H54 (cell line): ENCODE data around the gene ADAMTS13.

ENCODE experiments used
- DNase-seq: peaks from one replicate; pipeline ENCODE4 v3.0.0; 2011; ENCODE audit warnings: low spot score, mixed read lengths; ENCODE audit not compliant: insufficient read length
- FAIRE-seq: peaks from 3 replicates; lab custom pipeline; 2011; peaks lifted over from hg19 to GRCh38; lab: Jason Lieb, UNC
- POLR2A ChIP-seq: IDR thresholded peaks from 2 replicates; pipeline ENCODE4 v1.6.1; 2011; ENCODE audit warnings: low read depth, mild to moderate bottlenecking, low read length

Gene ADAMTS13

DNA sequence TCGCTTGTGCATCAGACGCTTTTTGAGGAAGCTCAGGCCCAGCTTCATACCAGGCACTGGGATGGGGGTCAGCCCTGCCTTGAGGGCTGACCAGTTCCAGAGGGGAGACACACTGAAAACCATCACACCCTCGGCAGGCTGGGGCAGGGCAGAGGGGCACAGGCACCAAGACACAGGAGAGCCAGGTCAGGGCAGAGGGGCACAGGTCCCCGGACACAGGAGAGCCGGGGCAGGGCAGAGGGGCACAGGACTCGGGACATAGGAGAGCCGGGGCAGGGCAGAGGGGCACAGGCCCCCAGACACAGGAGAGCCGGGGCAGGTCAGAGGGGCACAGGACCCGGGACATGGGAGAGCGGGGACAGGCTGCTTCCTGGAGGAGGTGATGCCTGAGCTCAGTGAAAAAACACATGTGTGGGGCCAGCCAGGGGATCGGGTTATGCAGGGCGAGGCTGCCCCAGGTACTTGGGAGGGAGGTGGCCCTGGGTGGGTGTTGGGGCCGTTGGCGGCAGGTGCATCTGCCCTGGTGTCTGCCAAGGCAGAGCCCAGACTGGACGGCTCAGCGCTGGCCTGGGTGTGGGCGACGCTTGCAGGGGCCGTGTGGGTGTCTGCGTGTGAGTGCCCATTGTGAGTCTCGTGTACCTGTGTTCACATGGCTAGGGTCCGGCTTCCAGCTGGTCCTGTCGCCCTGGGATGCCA is 71.8 kb downstream of the ADAMTS13 start:
- FAIRE-seq: no peak
- TF ChIP-seq POLR2A: no peak

DNA sequence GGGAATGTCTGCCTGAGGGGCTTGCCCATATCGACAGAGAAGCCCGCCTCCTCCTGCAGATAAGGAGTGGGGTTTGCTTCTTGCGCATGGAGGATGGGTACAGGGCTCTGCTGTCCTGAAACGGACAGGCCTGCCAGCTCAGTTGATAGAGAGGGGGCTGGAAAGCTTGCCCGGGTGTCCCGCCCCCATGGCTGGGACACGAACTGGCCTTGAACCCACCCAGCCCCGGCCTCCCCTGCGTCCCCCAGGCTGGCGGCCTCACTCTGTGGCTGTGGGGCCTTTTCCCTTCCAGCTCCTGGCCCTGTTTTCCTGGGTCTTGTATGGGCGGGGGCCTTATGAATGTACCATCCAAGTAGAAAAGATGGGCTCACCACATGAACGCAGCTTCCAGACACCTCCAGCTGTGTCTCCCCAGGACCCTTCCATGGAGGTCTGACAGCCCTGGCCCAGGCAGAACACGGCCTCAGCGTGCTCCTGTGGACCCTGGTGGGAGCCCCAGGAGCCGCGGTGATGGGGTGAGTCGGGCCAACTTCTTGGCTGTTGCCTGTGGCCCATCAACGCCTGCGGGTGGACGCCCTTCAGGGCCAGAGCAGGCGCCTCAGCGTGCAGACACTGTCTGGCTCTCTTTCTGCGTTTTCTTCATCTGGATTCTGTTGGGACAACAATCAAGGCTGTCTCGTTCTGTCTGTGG is 72.6 kb downstream of the ADAMTS13 start:
- FAIRE-seq (no peak), DNase-seq (no peak)
- no peak for TF ChIP-seq POLR2A

More for the DNA sequence above, 71.8 kb downstream of the ADAMTS13 start:
- DNase-seq: no peak

DNA sequence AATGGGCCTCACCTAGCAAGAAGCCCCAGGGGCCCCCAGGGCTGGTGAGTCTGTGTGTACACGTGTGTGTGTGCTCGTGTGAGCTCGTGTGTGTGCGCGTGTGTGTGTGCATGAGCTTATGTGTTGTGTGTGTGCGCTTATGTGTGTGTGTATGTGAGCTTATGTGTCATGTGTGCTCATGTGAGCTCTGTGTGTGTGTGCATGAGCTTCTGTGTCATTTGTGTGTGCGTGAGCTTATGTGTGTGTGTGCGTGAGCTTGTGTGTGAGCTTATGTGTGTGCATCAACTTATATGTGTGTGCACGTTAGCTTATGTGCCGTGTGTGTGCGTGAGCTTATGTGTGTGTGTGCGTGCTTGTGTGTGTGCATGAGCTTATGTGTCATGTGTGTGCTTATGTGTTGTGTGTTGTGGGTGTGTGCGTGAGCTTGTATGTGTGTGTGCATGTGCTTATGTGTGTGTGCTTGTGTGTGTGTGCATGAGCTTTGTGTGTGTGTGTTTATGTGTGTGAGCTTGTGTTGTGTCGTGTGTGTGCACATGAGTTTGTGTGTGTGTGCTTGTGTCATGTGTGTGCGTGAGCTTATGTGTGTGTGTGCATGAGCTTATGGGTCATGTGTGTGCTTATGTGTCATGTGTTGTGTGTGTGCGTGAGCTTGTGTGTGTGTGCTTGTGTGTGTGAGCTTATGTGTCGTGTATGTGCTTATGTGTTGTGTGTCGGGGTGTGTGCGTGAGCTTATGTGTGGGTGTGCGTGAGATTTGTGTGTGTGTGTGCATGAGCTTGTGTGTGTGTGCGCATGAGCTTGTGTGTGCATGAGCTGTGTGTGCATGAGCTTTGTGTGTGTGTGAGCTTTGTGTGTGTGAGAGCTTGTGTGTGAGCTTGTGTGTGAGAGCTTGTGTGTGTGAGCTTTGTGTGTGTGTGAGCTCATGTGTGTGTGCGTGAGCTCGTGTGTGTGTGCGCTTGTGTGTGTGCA is 73.4 kb downstream of the ADAMTS13 start:
- no peak for DNase-seq
- no peak for TF ChIP-seq POLR2A
- no peak for FAIRE-seq

DNA sequence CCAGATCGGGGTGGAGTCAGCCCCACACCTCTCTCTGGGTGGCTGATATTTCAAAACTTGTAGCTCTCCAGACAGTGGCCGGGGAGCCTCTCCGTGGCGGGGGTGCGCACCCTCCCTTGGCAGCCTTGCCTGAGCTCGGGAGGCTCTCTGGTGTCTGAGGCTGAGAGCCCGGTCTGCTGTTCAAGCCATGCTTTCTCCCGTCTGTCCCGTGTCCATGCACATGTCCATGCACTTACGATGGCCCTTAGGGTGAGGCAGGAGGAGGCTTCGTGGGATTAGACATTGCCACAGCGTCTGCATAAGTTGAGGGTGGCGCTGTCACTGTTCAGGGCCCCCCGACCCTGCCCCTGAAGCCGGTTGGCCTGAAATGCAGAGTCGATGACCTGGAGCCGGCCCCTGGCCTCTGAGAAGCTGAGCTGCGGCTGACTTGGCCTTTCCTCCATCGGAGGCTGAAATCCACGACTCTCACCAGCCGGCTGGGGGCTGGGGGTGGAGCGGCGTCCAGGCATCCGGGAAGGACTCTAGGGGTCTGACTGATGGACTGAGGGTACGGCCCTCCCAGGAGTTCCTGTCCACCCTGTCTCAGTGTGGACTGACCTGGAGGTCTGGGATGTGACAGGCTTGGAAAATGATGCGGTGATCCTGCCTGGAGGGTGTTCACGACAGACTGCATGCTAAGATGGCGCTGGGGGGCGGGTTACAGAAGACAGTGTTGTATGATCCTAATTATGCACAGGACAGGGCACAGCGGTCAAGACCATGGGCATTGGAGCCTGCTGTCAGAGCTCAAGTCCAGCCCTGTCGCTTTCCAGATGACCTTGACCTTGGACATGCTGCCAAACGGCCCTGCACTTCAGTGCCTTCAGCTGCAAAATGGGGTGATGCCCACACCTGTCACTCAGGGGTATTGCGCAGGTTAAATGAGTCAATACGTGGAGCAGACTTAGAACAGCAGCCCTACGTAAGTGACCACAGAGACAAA is 75.0 kb downstream of the ADAMTS13 start:
- FAIRE-seq (no peak), DNase-seq (no peak)
- TF ChIP-seq POLR2A: no peak

DNA sequence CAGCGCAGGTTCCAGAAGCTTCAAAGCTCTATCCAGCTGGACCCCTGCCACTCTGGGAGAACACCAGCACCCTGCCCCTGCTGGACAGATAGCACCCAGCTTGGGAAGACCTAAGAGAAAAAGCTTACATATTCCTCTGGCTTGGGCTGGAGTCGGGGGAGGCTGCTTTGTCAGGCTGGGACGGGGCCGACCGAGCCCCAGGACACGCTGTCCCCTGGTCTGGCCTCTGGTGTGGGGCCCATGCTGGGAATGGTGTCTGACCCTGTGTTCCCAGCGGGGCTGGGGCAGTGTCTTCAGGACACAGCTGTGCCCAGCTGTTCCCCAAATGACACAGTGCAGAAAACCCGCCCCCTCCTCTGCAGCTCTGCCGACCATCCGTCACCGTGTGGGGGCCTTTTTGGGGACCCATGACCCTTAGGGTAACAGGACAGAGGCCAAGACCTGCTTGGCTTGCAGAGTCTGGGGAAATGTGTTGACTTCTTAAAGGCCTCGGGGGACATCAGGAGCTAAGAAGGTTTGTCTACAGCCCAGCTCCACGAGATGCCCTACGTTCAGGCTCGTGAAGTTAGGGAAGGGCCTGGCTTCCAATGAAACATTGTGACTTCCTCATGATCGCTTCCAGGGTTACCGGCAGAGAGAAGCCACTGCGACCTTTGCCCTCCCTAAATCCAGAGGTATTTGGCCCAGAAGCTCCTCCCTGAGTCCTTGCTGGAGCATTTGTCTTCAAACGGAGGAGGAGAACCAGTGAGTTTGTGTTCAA is 77.1 kb downstream of the ADAMTS13 start:
- TF ChIP-seq POLR2A: no peak
- no peak for FAIRE-seq
- no peak for DNase-seq

DNA sequence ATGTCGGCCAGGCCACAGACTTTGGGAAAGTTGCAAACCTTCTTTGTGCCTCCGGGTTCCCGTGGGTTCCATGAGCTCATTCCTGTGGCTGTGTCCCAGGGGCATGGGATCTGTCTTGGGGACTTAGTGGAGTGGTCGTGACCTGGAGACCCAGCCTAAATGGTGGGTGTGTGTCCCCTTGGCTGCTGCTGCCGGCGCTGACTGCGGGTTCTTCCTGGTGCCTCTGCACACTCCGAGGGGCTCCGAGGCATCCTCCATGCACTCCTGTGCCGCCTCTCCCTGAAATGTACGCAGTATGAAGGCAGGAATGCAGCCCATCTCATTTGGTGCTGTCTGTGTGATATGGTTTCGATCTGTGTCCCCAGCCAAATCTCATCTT is 77.7 kb downstream of the ADAMTS13 start:
- no peak for TF ChIP-seq POLR2A
- no peak for DNase-seq
- FAIRE-seq: no peak

DNA sequence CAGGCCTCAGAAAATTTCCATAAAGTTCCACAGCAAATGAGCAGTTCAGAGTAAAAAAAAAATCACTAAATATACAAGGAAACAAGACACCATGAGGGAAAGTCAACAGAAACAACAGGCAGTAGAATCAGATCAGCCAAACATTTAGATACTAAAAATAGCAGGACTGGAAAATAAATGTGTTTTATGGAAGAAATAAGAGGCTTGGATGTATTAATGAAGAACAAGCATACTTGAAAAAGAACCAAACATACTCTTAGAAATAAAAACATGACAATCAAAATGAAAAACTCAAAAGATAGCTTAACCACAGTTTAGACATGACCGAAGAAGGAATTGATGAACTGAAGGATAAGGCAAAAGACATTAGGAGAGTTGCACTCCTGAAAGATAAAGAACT is 79.9 kb downstream of the ADAMTS13 start:
- FAIRE-seq (no peak), DNase-seq (no peak)
- no peak for TF ChIP-seq POLR2A

DNA sequence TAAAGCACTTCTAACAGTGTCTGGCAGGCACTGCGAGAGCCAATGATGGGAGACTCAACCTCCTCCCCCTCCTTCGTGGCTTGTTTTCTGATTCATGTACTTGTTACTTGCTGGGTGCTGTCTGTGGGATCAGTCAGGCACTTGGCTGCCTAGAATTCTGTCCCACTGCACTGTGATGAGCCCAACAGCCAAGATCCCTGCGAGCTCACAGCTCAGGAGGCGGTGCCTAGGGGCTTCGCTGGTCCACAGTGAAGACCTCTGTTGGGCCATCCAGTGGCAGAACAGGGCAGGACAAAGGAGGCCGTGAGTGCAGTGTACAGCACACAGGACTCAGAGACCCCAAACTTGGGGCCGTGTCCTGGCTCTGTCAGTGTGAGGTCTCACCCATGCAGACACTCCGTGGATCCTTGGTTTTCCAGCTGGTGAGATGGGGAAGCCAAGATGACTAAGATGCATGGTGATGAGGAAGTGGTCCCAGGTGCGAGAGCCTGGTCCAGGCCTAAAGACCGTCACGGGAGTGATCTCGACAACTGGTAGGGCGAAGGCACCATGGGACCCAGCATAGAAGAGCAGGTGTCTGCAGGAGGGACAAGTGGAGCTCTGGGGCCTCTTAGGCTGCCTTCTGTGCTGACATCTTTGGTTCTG is 83.1 kb downstream of the ADAMTS13 start:
- TF ChIP-seq POLR2A: no peak
- FAIRE-seq (no peak), DNase-seq (no peak)

DNA sequence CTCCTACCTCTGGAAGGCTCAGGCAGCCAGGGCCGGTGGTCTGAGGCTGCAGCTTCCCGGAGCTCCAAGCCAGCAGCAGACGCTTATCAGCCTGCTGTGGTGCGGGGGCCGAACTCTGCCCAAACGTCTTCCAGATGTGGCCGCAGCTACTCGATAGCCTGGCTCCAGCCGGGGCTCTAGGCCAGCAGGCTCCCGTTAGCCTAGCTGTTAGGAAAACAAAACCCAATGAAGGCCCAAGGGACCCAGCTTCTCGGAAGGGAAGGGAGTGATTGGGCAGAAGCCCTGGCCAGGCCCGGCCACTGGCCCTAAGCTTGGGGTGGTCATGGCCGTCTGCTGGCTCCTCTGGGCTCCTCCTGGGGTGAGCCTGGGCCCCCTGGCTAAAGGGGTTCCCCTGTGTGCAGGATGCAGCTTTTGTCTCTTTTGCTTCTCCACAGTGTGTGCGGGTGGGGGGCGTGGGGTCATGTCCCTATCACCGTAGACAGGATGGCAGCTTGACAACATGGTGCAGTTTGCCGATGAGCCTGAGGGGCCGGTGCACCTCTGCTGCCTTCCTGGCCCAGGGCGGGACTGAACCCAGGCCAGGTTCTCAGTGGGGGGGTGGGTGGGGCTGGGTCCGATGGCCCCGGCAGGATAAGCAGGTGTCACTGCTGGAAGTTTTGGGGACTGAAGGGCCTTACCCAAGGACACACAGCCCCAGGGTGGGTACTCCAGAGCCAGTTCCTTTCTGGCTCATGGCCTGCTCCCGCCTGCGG is 83.9 kb downstream of the ADAMTS13 start:
- FAIRE-seq: no peak
- DNase-seq: no peak

DNA sequence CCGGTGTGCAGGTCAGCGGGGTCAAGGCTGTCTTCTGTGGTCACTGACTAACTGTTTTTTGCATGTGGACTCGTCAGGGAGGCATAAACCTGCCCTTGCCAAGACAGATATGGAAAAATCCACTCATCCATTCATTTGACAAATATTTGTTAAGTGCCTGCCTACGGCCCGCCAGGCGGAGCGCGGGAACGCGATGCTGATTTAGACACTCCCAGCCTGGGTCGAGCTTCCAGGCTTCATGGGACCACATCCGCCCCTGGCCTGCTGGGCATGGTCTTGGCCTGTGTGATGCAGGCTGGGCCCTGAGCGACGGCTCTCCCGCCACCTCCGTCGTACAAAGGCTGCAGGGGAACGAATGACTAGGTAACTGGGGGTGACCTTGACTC is 84.5 kb downstream of the ADAMTS13 start:
- peak; percentile 37; the same call in 1 of the 2 replicates for TF ChIP-seq POLR2A
- peak; percentile 100 for DNase-seq
- FAIRE-seq: peak; percentile 97

More for the DNA sequence above, 83.9 kb downstream of the ADAMTS13 start:
- no peak for TF ChIP-seq POLR2A
